ENCODE measurements around the gene SOBP. TPM values are rescaled to one million over a fixed set of nuclear protein-coding genes. Genes with fewer than 3 reads are reported as not detected.

The SOBP gene
- total RNA-seq, 1 experiment from 2014 or later, result 2.9 TPM

DNA sequence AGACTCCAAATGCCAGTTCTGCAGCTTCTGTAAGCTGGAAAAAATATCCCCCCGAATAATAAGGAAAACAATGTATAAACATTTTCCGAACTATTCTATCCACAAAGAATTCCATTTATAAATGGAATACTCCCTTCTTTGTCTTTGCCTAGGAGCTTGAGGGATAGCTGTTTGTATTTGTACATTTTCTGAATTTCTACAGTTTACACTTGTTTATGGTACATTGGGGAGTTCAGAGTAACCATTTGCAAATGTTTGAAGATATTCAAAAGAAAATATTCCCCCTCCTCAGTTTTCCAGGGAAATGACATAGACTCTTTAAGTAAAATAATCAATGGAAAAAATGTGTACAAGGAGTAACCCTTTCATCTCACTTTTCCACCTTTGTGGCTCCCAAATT, 149.6 kb downstream of the SOBP start:
- no peak for DNase-seq (ENCODE audit: low spot score)

DNA sequence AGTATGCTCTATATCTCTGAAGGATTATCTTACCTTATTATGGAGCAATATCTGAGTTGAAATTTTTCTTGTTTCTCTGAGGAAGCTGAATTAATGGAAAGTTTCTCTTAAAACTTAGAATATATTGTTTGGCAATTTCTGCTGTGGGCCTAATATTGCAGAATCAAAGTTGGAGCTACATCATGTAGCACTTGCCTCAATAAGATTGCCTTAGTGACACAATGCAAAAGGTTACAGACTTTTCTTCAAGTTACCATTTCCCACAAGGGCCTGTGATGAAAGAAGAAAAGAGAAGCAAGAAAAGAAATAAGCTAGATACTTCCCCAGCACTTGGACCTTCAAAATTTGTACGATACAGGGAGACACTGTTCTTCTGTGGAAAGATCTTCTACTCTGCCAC, 151.2 kb downstream of the SOBP start:
- DNase-seq (ENCODE audit: low spot score), result no peak

DNA sequence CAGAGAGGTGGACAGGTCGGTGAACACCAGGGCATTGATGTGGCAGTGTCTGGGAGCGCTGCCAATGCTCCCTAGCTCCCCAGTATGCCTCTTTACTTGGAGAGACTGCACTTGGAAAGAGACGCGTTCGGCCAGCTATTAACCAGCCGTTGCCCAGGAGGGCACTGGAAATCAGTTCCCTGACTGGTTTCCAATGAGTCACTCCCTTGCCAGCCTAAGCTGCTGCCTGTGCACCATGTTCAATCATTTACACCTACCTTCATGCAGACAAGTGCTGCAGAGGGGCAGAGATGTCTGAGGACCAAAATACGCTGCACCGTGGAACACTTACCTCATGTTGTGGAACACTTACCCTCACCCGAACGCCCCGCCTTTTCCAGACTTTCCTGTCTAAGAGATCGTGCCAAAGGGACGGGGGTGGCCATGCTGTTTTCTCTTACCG, 151.6 kb downstream of the SOBP start:
- no peak for DNase-seq (ENCODE audit: low spot score)

DNA sequence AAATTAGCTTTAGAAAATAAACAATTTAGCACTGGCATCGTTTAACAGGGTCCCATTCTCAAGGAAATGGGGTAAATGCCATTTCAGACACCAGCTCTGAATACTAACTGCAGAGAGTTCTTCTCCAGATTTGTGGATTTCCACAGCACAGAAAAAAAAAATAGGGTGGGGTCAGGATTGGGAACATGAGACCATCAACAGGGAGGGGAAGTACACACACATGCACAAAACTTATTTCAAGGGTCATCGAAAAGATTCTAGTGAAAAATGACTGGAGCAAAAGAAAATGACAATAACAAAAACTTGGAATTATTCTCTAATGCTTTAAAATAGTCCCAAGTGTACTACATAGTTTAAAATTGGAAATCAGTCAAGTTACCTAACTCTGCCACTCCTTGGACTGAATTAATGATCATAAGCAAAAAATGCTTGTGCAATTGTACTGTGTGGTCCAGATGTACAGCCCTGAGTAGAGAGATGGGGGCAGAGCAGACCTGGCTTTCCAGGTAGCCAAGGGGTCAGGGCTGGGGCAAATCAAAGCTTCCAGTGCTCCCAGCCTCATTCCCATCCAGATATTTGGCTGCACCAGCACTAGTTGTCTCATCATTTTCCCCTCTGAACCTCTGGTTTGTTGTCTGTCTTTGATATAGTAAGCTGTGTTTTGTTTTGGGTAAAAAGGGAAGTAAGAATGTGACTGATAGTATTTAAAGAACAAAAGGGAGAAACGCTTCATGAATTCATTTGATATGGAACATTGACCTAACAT, 152.4 kb downstream of the SOBP start:
- no peak for DNase-seq (ENCODE audit: low spot score)

DNA sequence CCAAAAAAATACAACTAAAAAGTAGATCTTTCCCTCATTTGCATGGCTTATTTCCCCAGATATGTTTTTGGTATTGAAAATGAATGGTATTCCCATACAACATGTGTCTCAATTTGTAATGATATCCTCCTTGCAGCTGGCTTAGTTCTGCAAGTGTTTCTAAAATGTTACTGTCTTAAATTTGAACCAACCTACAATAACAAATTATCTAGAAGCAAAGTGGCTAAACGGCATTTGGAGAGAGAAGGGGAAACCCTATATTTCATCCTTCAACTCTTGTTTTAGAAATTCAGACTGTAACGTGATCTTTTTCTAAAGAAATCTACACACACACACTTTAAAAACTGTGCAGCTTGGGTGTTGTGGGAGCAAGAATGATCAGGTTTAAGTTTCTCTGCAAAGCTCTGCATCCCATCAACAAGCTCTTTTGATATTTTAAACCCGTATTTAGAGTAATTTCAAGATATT, 153.0 kb downstream of the SOBP start:
- no peak for DNase-seq (ENCODE audit: low spot score)

DNA sequence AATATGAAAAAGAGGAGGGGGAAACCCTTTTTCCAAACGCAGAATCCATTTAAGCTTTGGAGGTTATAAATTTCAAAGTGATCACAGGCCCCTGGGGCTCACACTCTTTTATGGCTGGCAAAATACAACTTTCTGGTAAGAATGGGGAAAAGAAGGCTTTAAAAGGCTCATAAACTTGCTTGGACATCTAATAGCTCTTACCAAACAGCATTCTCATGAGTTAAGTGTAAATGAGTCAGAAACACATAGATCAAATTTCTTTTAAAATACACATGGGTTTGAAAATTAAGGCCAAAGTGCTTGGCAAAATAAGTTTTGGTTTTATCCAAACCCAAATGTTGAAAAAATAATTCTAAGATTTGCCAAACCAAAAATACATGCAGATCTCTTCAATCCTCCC, 154.6 kb downstream of the SOBP start:
- DNase-seq (ENCODE audit: low spot score), result no peak

DNA sequence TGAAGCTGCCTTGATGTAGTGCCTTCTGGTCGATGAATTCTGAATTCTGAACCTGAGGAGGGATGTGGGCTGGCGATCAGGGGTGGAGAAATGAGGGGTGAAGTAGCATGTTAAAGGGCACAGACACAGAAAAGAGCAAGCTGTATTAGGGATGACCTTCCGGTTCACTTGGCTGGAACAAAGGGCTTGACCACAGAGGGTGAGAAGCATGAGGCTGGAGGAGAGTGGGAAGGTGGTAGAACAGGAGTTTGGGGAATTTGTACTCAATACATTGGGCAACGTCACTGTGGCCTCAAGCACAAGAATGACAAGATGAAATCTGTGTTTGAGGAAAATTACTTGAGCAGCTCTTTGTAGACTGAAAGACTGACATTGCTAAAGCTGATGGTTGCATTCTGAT, 155.8 kb downstream of the SOBP start:
- DNase-seq (ENCODE audit: low spot score), result no peak

DNA sequence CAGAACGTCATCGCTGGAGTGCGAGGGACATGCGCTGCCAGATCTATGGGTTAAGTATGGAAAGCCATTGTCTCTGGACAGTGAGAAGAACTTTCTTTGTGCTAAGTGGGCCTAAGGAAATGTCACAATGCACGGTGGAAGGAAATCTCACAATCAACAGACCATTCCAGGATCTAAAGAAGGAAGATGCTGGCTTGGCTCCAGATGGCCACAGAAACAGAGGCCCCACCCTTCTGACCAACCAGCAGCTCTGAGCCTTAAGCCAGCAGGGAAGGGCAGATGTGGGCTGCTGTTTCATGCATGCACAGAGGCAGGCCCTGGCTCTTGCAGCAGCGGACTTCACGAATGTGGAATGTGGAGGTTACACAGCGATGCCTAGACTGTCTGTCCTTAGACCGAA, 156.3 kb downstream of the SOBP start:
- DNase-seq (ENCODE audit: low spot score), result no peak

DNA sequence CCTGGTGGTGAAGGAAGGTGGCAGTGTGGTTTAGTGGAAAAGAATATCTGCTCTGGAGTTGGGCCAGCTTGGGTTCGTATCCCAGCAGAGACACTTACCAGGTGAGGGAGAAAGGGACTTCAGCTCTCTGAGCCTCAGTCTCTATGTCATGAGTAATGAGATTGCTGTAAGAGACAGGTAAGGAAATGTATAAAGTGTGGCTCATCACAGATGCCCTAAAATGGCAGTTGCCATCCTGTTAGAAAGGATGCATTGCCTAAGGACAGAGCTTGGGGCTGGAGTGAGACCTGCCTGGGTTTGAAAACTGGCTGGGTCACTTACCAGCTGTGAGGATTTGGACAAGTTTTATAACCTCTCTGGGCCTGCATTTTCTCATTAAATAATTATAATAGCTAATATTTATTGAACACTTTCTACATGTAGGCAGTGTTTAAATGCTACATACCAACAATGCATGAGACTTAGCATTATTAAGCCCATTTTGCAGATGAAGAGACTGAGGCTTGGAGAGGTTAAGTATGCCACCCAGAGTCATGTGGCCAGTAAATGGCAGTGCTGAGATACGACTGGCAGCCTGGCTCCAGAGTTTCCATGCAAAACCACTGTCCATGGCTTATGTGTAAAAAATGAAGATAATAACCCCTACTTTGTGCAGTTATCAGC, 157.0 kb downstream of the SOBP start:
- no peak for DNase-seq (ENCODE audit: low spot score)

DNA sequence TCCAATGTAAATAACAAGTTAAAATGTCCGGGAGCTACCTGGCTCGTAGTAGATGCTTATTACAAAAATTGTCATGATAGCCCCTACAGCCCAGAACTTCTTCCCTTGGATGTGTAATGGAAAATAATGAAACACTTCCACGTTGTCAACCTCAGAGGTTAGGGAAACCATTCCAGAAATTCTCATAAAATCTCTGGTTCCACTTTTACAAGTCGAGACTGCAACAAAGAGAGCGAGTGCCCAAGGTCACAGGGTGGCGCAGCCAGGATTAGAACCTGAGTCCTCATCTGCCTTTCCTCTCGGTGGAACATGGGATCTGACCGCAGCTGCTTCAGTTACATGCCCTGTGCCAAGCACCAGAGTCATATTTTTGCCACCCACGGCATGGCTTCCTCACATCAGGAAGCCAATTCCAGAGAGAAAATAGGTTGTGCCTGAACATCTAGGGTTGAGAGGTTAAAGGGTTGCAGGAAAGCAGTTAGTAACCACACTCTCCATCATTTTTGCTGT, 157.6 kb downstream of the SOBP start:
- no peak for DNase-seq (ENCODE audit: low spot score)

DNA sequence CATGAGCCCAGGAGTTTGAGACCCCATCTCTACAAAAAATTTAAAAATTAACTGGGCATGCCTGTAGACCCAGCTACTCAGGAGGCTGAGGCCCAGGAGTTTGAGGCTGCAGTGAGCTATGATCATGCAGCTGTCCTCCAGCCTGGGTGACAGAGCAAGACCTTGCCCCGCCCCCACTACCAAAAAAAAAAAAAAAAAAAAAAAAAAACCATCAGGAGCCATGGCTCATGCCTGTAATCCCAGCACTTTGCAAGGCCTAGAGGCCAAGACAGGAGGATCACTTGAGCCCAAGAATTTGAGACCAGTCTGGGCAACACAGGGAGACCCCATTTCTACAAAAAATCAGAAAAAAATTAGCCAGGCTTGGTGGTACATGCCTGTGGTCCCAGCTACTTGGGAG, 159.1 kb downstream of the SOBP start:
- DNase-seq (ENCODE audit: low spot score), result no peak

DNA sequence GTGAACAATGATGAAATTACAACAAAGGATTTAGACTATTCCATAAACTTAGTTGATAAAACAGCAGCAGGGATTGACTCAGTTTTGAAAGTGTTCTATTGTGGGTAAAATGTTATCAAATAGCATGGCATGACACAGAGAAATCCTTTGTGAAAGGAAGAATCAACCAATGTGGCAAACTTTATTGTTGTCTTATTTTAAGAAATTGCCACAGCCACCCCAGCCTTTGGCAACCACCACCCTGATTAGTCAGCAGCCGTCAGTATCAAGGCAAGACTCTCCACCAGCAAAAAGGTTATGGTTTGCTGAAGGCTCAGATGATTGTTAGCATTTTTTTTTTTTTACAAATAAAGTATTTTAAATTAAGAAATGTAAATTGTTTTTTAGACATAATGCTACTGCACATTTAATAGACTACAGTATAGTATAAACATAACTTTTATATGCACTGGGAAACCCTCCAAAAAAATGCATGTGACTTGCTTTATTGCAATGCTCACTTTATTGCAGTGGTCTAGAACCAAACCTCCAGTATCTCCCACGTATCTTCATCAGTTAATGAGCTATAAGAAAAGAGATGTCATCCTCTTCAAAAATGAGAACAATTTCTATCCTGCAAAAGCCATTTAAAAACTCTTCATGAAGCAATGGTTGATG, 162.7 kb downstream of the SOBP start:
- peak; percentile 30 for DNase-seq (ENCODE audit: low spot score)

DNA sequence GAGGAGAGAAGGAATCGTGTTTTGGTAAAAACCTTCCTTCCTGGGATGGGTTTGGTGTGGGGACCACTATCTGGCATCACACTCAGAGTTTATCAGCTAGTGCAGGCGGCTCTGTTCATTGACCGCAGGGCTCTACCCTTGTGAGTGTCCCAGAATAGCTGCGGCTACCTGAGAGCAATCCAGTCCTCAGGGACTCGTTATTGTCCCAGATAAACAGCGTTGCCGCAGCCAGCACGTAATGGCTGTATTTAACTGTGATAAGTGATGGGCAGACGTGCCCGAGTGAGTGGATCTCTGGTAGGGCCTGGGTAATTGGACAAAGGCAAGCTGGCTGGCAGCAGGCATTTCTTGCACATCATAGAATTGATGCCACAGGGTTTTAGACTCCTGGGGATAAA, 163.3 kb downstream of the SOBP start:
- DNase-seq (ENCODE audit: low spot score), result no peak

DNA sequence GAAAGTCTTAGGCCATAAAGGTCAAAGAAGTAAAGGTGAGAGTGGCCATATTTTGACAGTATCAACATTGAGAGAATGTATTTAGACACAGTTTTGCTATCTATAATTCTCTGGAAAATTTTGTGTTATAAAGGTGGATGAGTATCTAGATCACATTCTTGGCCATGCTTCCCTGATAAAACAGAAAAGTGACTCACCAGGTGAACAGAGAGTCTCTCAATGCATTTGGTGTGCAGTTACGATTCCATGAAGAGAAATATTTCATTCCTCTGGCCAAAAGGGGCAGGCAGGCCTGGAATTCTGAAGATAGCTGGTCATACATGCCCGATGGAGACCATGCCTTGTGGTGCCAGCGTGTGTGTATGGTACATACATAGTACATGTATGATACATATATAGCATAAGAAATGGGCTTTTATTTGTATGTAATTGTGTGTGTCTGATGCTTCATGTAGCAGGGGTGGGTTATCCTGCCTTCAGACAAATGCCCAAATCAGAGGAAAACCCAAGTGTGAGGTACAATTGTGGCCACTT, 164.0 kb downstream of the SOBP start:
- DNase-seq (ENCODE audit: low spot score), result no peak

DNA sequence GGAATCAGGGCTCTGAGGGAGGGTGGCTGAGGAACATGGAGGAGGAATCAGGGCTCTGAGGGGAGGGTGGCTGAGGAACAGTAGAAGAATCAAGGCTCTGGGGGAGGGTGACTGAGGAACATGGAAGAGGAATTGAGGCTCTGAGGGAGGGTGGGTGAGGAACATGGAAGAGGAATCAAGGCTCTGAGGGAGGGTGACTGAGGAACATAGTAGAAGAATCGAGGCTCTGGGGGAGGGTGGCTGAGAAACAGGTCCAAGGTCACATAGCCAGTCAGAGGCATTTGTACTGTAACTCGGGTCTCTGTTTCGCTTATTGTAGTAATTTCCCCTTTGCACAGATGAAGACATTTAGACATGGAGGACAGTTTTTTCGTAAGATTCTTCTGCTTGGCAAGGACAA, 164.8 kb downstream of the SOBP start:
- DNase-seq (ENCODE audit: low spot score), result no peak

DNA sequence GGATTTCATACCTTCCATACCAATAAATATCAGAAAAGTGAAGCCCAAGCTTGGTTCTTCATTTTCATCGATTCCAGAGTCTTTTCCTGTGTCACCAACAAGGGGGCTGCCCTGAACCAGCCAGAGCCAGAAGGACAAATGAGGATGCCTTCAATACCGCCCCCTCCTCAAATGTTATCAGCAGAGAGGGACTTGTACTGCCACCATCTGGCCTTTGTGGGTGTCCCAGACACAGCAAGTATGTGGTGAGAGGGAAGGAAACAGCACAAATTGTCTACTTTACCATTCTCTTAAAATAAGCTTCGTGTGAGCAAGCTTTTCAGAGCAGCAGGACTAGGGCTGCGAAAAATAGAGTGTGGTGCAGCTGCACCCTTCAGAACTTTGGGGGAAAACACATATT, 165.3 kb downstream of the SOBP start:
- DNase-seq (ENCODE audit: low spot score), result no peak

DNA sequence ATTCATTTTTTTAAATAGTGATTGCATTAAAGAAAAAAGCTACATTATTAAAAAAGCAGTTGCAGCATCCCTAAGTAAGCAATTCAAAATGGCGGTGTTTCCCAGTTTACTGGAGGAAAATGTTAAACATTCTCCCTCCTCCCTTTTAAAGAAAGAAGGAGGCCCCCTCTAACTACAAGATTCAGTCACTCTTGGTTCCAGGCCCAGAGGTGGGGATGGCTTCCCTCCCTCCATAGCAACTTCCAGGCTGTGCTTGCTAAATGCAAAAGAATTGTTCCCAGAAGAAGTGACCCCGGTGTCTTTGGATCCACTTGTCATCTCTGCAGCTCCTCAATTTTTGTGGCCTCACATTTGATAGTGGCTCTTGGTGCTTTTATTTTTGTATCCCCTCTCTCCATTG, 165.9 kb downstream of the SOBP start:
- DNase-seq (ENCODE audit: low spot score), result peak; percentile 19

DNA sequence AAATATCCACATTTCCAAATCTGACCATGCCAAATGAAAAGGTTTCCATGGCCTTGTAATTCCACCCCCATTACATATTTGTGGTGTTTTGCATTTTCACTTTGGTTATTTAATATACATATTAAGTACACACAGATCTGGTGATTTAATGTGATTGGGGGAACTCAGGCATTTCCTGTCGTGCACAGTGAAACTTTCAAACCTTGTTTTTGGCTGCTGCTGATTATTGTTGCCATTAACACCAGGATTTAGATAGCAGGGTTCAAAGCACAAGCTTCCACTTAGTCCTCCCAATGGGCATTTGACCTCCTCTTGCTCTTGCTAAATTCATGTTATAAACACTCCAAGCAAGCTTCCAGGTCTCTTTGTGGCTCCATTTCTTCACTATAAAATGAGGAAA, 166.5 kb downstream of the SOBP start:
- DNase-seq (ENCODE audit: low spot score), result peak; percentile 53

DNA sequence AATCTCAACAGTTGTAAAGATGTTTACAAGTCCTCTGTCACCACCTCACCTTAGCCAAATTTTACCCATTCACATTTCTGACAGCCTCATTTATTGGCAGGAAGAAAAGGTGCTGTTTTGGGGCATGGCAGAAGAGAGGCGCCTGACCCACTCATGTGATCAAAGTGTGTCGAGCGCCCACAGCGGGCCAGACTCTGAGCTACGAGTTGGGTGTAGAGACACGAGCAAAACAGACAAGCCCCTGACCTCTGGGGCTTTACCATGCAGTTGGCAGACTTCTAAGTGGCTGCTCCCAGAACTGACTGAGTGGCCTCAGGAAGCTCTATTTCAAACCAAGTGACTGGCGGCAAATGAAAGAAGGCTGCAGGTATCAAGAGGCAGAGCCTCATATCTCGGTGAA, 167.0 kb downstream of the SOBP start:
- DNase-seq (ENCODE audit: low spot score), result no peak

DNA sequence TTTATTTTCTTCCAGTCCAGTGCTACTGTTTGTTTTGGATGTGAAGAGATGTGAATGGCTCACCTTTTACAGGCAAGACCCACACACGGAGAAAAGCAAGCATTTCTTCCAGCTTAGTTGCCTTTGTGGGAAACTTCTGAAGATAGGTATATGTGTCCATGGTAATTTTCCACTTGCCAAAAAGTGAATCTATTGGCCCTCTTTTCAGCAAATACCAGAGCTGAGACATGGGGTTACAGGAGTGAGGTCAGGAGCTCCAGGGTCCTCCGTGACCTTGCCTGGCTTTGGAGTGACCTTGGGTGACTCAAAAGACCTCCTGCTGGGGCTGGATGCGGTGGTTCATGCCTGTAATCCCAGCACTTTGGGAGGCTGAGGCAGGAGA, 167.4 kb downstream of the SOBP start:
- DNase-seq (ENCODE audit: low spot score), result no peak

DNA sequence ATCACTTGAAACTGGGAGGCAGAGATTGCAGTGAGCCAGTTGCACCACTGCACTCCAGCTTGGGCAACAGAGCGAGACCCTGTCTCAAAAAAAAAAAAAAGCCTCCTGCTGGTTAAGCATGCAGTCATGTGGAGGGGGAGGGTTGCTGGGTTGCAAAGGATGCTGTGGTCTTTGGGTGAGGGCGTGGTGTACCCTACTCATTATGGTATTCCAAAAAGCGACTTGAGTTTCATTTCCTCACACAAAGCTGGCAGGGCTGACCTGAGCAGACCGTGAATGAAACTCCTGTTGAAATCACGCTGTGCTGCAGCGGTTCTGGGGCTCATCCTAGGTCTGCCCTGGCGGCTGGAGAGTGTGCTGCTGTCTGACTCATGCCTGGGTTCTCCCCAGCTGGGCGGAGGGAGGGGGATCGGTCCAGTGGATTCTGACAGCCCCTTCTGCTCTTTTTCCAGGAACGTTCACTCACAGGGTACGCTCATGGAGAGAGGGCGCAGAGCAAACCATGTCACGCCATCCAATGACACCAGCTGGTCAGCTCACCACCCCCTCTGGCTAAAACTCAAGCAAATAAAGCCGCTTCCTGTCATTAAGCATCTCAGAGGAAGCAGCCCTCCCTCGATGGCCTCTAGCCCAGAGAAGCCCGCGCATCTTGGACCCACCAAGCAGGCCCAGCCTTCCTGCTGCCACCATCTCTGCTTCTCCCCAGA, 168.0 kb downstream of the SOBP start:
- DNase-seq (ENCODE audit: low spot score), result peak; percentile 96

Measured in H4 (cell line).